ENCODE measurements around the gene FPGS. TPM values are rescaled to one million over a fixed set of nuclear protein-coding genes. Genes with fewer than 3 reads are reported as not detected.

Gene FPGS, protein sequence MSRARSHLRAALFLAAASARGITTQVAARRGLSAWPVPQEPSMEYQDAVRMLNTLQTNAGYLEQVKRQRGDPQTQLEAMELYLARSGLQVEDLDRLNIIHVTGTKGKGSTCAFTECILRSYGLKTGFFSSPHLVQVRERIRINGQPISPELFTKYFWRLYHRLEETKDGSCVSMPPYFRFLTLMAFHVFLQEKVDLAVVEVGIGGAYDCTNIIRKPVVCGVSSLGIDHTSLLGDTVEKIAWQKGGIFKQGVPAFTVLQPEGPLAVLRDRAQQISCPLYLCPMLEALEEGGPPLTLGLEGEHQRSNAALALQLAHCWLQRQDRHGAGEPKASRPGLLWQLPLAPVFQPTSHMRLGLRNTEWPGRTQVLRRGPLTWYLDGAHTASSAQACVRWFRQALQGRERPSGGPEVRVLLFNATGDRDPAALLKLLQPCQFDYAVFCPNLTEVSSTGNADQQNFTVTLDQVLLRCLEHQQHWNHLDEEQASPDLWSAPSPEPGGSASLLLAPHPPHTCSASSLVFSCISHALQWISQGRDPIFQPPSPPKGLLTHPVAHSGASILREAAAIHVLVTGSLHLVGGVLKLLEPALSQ
- total RNA-seq (100 to 1,000 TPM in 2 of 5 experiments, 10 to 100 TPM in 3; 90.4 to 123 (median 95.4) TPM), polyA plus RNA-seq (10 to 100 TPM; 37.3 to 51.4 TPM), total RNA-seq (70.8 reads per million, percentile 78 among the genes with 10 or more reads in this experiment)

DNA sequence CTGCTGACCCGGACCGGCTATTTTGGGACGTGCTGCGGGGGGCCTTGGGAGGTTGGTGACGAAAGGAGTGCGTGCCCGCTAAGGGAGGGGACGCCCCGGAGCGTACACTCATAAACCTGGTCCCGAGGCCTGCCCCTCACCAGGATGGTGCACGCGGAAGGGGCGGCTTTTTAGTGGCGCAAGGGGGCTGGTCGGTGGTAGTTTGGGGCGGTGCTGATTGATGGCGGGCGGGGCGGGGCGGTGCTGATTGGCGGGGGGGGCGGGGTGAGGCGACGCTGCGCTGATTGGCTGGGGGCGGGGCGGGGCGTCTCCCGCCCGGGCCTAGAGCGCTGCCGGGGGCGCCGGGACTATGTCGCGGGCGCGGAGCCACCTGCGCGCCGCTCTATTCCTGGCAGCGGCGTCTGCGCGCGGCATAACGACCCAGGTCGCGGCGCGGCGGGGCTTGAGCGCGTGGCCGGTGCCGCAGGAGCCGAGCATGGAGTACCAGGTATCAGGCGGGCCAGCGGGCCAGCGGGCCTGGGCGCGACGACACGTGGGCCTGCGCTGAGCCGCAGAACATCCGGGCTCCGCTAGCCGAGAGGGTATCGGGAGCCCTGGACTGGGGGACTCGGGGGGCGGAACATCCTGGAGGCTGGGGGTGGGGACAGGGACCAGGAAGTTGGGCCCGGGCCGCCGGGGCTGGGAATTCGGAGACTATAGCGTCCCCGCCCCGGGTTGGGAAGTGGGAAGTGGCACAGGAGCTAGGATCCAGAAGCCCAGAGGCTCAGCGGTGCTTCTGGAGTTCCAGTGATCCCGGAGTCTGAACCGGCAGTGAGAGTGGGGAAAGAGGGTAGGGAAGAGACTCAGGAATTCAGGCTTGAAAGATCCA is at the start of gene FPGS:
Gene FPGS, plus strand, starts transcription at position 307 of the 868 bp plus-strand sequence. Its CDS starts 43 bp downstream, at position 350.
- Histone ChIP-seq H3K27ac (ENCODE audit: low read depth, low read length) (peak within 1 kb of the TSS; percentile 93), H3K4me1 (ENCODE audit: control insufficient read depth in 2 of 2, insufficient read depth in 2 of 2, low read length in 2 of 2) (peaks cover 12 to 19% of the 10 kb centered on the region in 2 donors), H3K36me3 (ENCODE audit: control insufficient read depth in 2 of 3, insufficient read depth in 3 of 3, low read length in 3 of 3) (peaks cover 0 to 29% (median 3%) of the 10 kb centered on the region in 3 experiments), H3K9me3 (ENCODE audit: control insufficient read depth in 2 of 3, low read length in 3 of 3) (no peaks in the 10 kb centered on the region), H3K27me3 (ENCODE audit: control insufficient read depth in 2 of 2, insufficient read depth in 2 of 2, low read length in 2 of 2) (no peaks in the 10 kb centered on the region), H3K4me3 (ENCODE audit: low read length) (peak within 1 kb of the TSS; percentile 81)
- peaks cover 4 to 31% (median 20%) of the 10 kb centered on the region in 7 donors for H3K4me1 Mint-ChIP-seq
- intact Hi-C loops (cut with micrococcal nuclease): loop anchor here (1.0 to 5.0 kb wide), 10 partner anchors 17 to 325 kb away; partner anchors contain the start of genes ST6GALNAC4 (in 2 of the 2), TOR2A (in 2 of the 2), CDK9 (in 1 of the 2) and ENG (in 1 of the 2)
- peak within 1 kb of the TSS; percentile 80 to 95 (median 89) for H3K27ac Mint-ChIP-seq
- ChIA-PET CTCF (interaction anchor here (1.0 to 1.2 kb wide), 3 partner anchors 55 to 117 kb away, joined by 3 to 4 read pairs (median 3); partner anchors contain the start of gene TOR2A), POLR2A (interaction anchor here (0.6 to 2.8 kb wide), 12 partner anchors 15 to 107 kb away, joined by 3 to 10 read pairs (median 4); partner anchors contain the start of genes CDK9, ENG and SH2D3C)
- ATAC-seq (peak; percentile 94), DNase-seq (peak; percentile 77 to 86 (median 85))
- no peaks in the 10 kb centered on the region for H3K27me3 Mint-ChIP-seq
- peak within 1 kb of the TSS; percentile 81 to 95 (median 90) for H3K4me3 Mint-ChIP-seq
- peaks cover 0 to 2% (median 0%) of the 10 kb centered on the region in 11 donors for H3K9me3 Mint-ChIP-seq
- peaks cover 0 to 8% (median 4%) of the 10 kb centered on the region in 5 donors for H3K36me3 Mint-ChIP-seq

DNA sequence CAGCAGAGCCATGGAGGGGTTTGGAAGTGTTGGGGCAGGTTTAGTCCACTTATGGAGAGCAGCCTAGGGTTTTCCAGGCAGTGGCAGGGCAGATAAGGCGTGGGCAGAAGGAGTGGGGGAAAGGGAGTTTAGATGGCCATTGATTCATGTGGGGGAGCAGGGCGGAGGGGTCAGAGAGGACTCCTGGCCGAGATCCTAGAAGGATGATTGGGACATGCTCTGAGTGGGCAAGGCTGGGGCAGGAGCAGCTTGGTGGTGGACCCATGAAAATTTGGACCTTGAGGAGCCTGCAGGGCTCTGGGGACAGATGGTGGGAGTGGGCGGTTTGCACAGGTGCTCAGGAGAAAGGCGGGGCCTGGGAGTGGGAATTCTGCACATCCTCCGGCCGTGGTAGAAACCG is 49.5 kb upstream of the FPGS start:
- intact Hi-C loops (cut with micrococcal nuclease): no loop called here
- Mint-ChIP-seq H3K4me1 (peaks cover 5 to 22% (median 11%) of the 10 kb centered on the region in 7 donors), H3K36me3 (peaks cover 4 to 22% (median 5%) of the 10 kb centered on the region in 5 donors), H3K27me3 (no peaks in the 10 kb centered on the region), H3K27ac (peak overlapping the region in 3 of 9 donors; percentile 58 to 64 (median 62)), H3K4me3 (no peak overlapping the region), H3K9me3 (no peaks in the 10 kb centered on the region)
- H3K4me3 ChIP-seq (ENCODE audit: low read length): no peak overlapping the region
- no peaks in the 10 kb centered on the region for H3K9me3 ChIP-seq (ENCODE audit: control insufficient read depth in 2 of 3, low read length in 3 of 3)
- no peak for ATAC-seq
- ChIA-PET POLR2A (no interaction called here), CTCF (interaction anchor here (1.1 kb wide), 1 partner anchor 169 kb away, joined by 3 read pairs; no protein-coding TSS in a partner anchor)
- DNase-seq: no peak
- no peaks in the 10 kb centered on the region for H3K27me3 ChIP-seq (ENCODE audit: control insufficient read depth in 2 of 2, insufficient read depth in 2 of 2, low read length in 2 of 2)
- peaks cover 21 to 77% (median 25%) of the 10 kb centered on the region in 3 experiments for H3K36me3 ChIP-seq (ENCODE audit: control insufficient read depth in 2 of 3, insufficient read depth in 3 of 3, low read length in 3 of 3)
- H3K4me1 ChIP-seq (ENCODE audit: control insufficient read depth in 2 of 2, insufficient read depth in 2 of 2, low read length in 2 of 2): no peaks in the 10 kb centered on the region
- peak overlapping the region; percentile 29 for H3K27ac ChIP-seq (ENCODE audit: low read depth, low read length)

DNA sequence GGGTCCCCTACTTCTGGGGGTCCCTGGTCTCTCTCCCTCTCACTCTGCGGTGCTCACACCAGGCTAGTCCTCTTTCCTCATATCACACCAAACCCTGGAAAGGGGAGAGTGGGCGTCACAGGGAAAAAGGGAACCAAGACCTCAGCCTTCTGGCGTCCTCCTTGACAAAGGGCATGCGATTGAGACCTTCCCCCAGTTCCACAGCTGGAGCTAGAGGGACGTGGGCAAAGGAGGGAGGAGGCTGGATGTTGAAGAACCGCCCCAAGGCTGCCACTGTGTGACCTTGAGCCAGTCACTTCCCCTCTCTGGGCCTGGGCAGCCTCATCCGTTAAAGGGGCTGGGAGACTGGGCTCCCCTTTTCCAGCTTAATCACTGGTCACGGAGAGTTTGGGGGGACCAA is 49.1 kb upstream of the FPGS start:
- no peaks in the 10 kb centered on the region for H3K27me3 Mint-ChIP-seq
- no peak overlapping the region for H3K27ac ChIP-seq (ENCODE audit: low read depth, low read length)
- H3K4me3 ChIP-seq (ENCODE audit: low read length): no peak overlapping the region
- no peak overlapping the region for H3K4me3 Mint-ChIP-seq
- ChIA-PET CTCF (interaction anchor here (1.1 kb wide), 1 partner anchor 168 kb away, joined by 3 read pairs; no protein-coding TSS in a partner anchor), POLR2A (no interaction called here)
- H3K4me1 Mint-ChIP-seq: peaks cover 5 to 23% (median 12%) of the 10 kb centered on the region in 7 donors
- peaks cover 22 to 76% (median 26%) of the 10 kb centered on the region in 3 experiments for H3K36me3 ChIP-seq (ENCODE audit: control insufficient read depth in 2 of 3, insufficient read depth in 3 of 3, low read length in 3 of 3)
- peak overlapping the region in 1 of 9 donors; percentile 51 for H3K27ac Mint-ChIP-seq
- no peaks in the 10 kb centered on the region for H3K27me3 ChIP-seq (ENCODE audit: control insufficient read depth in 2 of 2, insufficient read depth in 2 of 2, low read length in 2 of 2)
- H3K9me3 ChIP-seq (ENCODE audit: control insufficient read depth in 2 of 3, low read length in 3 of 3): no peaks in the 10 kb centered on the region
- no peaks in the 10 kb centered on the region for H3K4me1 ChIP-seq (ENCODE audit: control insufficient read depth in 2 of 2, insufficient read depth in 2 of 2, low read length in 2 of 2)
- ATAC-seq (no peak), DNase-seq (no peak)
- H3K9me3 Mint-ChIP-seq: no peaks in the 10 kb centered on the region
- peaks cover 4 to 24% (median 6%) of the 10 kb centered on the region in 5 donors for H3K36me3 Mint-ChIP-seq
- intact Hi-C loops (cut with micrococcal nuclease): no loop called here

DNA sequence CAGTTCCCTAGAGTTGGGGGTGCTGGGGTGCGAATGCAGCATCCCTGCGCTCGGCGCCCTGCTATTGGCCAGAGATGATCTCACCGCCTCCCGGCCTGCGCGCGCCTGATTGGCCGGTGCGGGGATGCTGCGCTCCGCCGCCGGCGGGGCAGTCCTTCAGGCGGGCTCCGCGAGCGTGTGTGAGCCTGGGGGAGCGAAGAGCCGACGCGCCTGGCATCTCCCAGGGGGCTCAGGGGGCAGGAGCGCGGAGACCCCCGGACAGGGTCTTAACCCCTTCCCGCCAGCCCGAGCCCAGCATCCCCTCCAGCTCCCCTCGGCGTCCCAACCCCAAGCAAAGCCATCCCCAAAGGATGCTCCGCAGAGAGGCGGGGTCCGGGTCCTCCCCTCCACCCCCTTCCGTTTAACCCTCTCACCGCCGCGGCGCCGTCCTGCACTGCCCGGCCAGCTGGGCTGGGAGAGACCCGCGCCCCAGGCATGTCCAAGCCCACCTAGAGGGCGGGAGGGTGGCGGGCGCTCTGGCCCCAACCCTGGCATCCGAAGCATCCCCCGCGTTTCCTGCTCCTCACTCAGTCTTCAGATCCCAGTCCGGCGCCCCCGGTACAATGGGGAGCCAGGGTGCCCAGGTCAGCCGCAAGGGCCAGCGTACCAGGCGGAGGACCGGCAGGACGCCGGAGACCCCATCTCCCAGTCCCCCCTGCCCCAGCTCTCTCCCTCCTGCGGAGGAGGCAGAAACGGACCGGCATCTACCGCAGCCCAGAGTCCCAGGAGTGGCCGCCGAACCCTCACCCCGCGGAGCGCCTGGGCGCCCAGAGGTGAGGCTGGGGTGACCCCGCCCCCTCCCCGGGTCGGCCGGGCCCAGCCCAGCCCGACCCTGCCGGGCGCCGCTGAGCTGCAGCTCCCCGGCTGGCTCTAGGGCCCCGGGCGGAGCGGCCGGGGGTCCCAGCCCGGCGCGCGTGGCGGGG is 48.3 kb upstream of the FPGS start:
- Mint-ChIP-seq H3K27ac (no peak overlapping the region), H3K4me3 (no peak overlapping the region), H3K36me3 (peaks cover 4 to 26% (median 9%) of the 10 kb centered on the region in 5 donors), H3K4me1 (peaks cover 5 to 27% (median 13%) of the 10 kb centered on the region in 7 donors), H3K9me3 (no peaks in the 10 kb centered on the region), H3K27me3 (no peaks in the 10 kb centered on the region)
- CTCF ChIA-PET: no interaction called here
- Histone ChIP-seq H3K9me3 (ENCODE audit: control insufficient read depth in 2 of 3, low read length in 3 of 3) (no peaks in the 10 kb centered on the region), H3K4me1 (ENCODE audit: control insufficient read depth in 2 of 2, insufficient read depth in 2 of 2, low read length in 2 of 2) (no peaks in the 10 kb centered on the region), H3K4me3 (ENCODE audit: low read length) (no peak overlapping the region), H3K27me3 (ENCODE audit: control insufficient read depth in 2 of 2, insufficient read depth in 2 of 2, low read length in 2 of 2) (no peaks in the 10 kb centered on the region), H3K36me3 (ENCODE audit: control insufficient read depth in 2 of 3, insufficient read depth in 3 of 3, low read length in 3 of 3) (peaks cover 16 to 76% (median 23%) of the 10 kb centered on the region in 3 experiments), H3K27ac (ENCODE audit: low read depth, low read length) (no peak overlapping the region)
- intact Hi-C loops (cut with micrococcal nuclease): no loop called here
- no peak for ATAC-seq
- POLR2A ChIA-PET: no interaction called here
- DNase-seq: no peak

DNA sequence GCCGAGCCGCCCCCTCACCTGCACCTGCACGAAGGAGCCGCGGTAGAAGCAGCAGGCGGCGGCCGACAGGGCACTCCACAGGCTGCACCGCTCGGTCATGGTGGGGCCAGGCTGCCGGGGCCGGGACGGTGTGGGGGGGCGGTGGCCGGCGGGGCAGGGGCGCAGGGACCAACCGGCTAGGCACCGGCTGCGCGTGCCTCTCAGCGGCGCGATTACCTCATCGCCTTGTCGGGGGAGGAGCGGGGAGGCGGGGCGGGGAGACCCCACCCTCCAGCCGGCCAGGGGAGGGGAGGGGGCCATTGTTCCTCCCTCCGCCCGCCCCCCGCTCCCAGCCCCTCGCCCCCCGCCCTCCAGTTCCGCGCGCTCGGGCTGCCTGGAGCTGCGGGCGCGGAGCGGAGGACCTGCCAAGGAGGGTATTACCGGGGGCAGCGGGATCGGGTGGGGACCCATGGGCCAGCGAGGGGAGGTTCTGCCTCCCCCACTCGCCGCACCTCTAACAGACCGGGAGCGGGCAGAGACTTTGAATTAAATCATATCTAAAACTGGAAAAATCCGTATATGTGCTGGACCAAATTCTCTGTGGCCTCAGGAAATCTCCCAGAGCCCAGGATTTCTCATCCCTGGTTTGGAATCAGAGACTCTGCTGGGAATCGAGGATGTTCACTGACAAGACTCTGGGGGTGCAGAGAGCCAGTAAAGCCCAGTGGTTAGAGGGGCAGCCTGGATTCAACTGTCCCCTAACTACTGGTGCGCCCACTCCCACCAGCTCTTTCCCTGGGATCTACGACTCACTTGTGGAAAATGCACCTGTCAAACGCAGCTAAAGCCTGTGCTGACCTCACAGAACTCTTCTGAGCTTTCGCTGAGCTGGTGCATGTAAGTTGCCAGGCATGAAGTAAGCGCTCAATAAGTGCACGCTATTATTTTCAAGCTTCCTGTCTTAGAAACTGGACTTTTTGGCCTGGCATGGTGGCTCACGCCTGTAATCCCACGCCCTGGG is 47.3 kb upstream of the FPGS start:
- peaks cover 12 to 70% (median 19%) of the 10 kb centered on the region in 3 experiments for H3K36me3 ChIP-seq (ENCODE audit: control insufficient read depth in 2 of 3, insufficient read depth in 3 of 3, low read length in 3 of 3)
- Mint-ChIP-seq H3K9me3 (no peaks in the 10 kb centered on the region), H3K27ac (peak overlapping the region in 1 of 9 donors; percentile 47), H3K4me3 (no peak overlapping the region), H3K4me1 (peaks cover 5 to 25% (median 11%) of the 10 kb centered on the region in 7 donors), H3K27me3 (no peaks in the 10 kb centered on the region), H3K36me3 (peaks cover 3 to 21% (median 7%) of the 10 kb centered on the region in 5 donors)
- H3K4me3 ChIP-seq (ENCODE audit: low read length): no peak overlapping the region
- intact Hi-C loops (cut with micrococcal nuclease): no loop called here
- H3K27me3 ChIP-seq (ENCODE audit: control insufficient read depth in 2 of 2, insufficient read depth in 2 of 2, low read length in 2 of 2): no peaks in the 10 kb centered on the region
- no peaks in the 10 kb centered on the region for H3K9me3 ChIP-seq (ENCODE audit: control insufficient read depth in 2 of 3, low read length in 3 of 3)
- CTCF ChIA-PET: no interaction called here
- no peaks in the 10 kb centered on the region for H3K4me1 ChIP-seq (ENCODE audit: control insufficient read depth in 2 of 2, insufficient read depth in 2 of 2, low read length in 2 of 2)
- POLR2A ChIA-PET: interaction anchor here (1.5 kb wide), 1 partner anchor 28 kb away, joined by 5 read pairs; no protein-coding TSS in a partner anchor
- DNase-seq (no peak), ATAC-seq (no peak)
- H3K27ac ChIP-seq (ENCODE audit: low read depth, low read length): no peak overlapping the region
